ENCODE results near the gene UQCRH.
"Not testable (repeated sequence)": the region's sequence is repeated elsewhere in the genome, so short reads cannot be mapped to it uniquely, and the experiment has no call there.

Gene UQCRH

DNA sequence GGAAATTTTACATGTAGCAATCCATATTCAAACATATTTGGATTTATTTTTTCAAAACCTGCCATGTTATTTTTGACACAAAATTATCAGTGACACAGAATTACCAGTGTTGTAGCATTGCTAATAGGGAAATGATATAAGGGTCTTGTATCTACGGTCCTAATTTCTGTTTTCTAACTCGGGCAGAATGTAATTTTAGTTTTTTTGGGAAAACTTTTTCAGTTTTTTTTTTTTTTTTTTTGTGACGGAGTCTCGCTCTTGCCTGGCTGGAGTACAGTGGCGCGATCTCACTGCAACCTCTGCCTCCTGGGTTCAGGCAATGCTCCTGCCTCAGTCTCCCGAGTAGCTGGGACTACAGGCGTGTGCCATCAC, 2.6 kb downstream of the UQCRH start:
- Histone ChIP-seq H3K9me3 (ENCODE audit: severe bottlenecking) (no peaks in the 10 kb centered on the region), H3K4me3 (ENCODE audit: low read depth, low read length) (no peak overlapping the region), H3K27ac (no peak overlapping the region), H3K36me3 (peaks cover 51% of the 10 kb centered on the region), H3K27me3 (ENCODE audit: insufficient read depth, low read depth, severe bottlenecking) (no peaks in the 10 kb centered on the region)
- DNase-seq: no peak
- TF ChIP-seq, protein P1, sequence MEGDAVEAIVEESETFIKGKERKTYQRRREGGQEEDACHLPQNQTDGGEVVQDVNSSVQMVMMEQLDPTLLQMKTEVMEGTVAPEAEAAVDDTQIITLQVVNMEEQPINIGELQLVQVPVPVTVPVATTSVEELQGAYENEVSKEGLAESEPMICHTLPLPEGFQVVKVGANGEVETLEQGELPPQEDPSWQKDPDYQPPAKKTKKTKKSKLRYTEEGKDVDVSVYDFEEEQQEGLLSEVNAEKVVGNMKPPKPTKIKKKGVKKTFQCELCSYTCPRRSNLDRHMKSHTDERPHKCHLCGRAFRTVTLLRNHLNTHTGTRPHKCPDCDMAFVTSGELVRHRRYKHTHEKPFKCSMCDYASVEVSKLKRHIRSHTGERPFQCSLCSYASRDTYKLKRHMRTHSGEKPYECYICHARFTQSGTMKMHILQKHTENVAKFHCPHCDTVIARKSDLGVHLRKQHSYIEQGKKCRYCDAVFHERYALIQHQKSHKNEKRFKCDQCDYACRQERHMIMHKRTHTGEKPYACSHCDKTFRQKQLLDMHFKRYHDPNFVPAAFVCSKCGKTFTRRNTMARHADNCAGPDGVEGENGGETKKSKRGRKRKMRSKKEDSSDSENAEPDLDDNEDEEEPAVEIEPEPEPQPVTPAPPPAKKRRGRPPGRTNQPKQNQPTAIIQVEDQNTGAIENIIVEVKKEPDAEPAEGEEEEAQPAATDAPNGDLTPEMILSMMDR (IDR thresholded peaks at IDR 0.05; ENCODE audit: low read depth, low read length): no peak

- Histone ChIP-seq H3K27ac (no peak overlapping the region; the same call in 1 of the 2 replicates), H3K36me3 (peaks cover 81% of the 10 kb centered on the region), H3K27me3 (ENCODE audit: insufficient read depth, low read depth, severe bottlenecking) (no peaks in the 10 kb centered on the region), H3K4me3 (ENCODE audit: low read depth, low read length) (no peak overlapping the region), H3K9me3 (ENCODE audit: severe bottlenecking) (no peaks in the 10 kb centered on the region)
- TF ChIP-seq, protein P1 (IDR thresholded peaks at IDR 0.05; ENCODE audit: low read depth, low read length): no peak
- DNase-seq: no peak
Observed at GRCh38 chr1:46309401-46310159, 6.1 kb downstream of the UQCRH start.

DNA sequence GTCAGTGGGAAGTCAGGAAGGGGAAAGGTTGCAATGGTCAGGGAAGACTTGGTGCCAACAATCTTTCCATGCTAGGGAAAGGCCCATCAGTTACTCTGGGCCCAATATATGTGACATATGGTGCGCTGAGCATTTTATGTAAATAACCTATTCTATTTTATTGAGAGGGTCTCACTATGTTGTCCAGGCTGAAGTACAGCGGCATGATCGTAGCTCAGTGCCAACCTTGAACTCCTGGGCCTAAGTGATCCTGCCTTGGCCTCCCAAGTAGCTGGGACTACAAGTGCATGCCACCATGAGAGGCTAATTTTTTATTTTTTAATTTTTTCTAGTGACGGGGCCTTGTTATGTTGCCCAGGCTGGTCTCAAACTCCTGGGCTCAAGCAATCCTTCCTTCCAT, 6.8 kb downstream of the UQCRH start:
- no peak overlapping the region for H3K4me3 ChIP-seq (ENCODE audit: low read depth, low read length)
- DNase-seq: no peak
- no peaks in the 10 kb centered on the region for H3K9me3 ChIP-seq (ENCODE audit: severe bottlenecking)
- H3K27ac ChIP-seq: no peak overlapping the region
- H3K36me3 ChIP-seq: peaks cover 83% of the 10 kb centered on the region
- H3K27me3 ChIP-seq (ENCODE audit: insufficient read depth, low read depth, severe bottlenecking): no peaks in the 10 kb centered on the region
- TF ChIP-seq, protein P1 (IDR thresholded peaks at IDR 0.05; ENCODE audit: low read depth, low read length): no peak

DNA sequence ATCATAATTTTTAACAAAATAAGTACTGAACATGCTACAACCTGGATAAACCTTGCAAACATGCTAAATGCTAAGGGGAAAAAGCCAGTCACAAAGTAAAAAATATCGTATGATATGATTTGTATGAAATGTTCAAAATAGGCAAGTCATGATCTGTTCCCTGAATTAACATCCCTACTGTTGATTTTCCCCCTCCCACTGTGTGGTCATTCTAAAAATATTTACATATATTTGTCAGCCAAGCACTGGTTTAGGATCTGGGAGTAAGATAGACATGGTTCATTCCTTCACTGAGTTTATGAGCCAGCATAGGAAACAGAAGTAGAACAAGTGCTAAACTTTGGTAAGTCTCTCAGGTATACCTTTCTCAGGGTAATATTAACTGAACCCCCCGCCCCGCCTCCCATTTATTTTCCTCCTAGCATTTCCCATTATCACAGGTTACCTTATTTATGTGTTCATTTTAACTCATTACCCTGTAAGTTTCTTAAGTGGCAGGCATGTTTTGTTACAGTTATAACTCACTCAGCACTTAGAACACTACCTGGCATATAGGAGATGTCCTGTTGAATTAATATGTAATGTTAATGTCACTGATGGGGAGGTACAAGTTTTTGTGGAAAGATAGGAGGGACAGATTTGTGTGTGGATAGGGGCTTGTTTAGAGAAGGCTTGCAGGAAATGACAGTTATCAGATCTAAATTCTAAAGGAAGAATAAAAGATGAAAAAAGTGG, 12.3 kb downstream of the UQCRH start:
- no peak overlapping the region for H3K4me3 ChIP-seq (ENCODE audit: low read depth, low read length)
- H3K9me3 ChIP-seq (ENCODE audit: severe bottlenecking): no peaks in the 10 kb centered on the region
- TF ChIP-seq, protein P1 (IDR thresholded peaks at IDR 0.05; ENCODE audit: low read depth, low read length): no peak
- H3K36me3 ChIP-seq: peaks cover 62% of the 10 kb centered on the region
- no peak for DNase-seq
- no peaks in the 10 kb centered on the region for H3K27me3 ChIP-seq (ENCODE audit: insufficient read depth, low read depth, severe bottlenecking)
- no peak overlapping the region for H3K27ac ChIP-seq

GRCh38 chr1:46317323-46317722, 13.8 kb downstream of the UQCRH start:
- H3K27ac ChIP-seq: no peak overlapping the region
- H3K4me3 ChIP-seq (ENCODE audit: low read depth, low read length): no peak overlapping the region
- H3K36me3 ChIP-seq: peaks cover 48% of the 10 kb centered on the region
- no peaks in the 10 kb centered on the region for H3K9me3 ChIP-seq (ENCODE audit: severe bottlenecking)
- TF ChIP-seq, protein P1 (IDR thresholded peaks at IDR 0.05; ENCODE audit: low read depth, low read length): no peak
- H3K27me3 ChIP-seq (ENCODE audit: insufficient read depth, low read depth, severe bottlenecking): no peaks in the 10 kb centered on the region
- DNase-seq: no peak

DNA sequence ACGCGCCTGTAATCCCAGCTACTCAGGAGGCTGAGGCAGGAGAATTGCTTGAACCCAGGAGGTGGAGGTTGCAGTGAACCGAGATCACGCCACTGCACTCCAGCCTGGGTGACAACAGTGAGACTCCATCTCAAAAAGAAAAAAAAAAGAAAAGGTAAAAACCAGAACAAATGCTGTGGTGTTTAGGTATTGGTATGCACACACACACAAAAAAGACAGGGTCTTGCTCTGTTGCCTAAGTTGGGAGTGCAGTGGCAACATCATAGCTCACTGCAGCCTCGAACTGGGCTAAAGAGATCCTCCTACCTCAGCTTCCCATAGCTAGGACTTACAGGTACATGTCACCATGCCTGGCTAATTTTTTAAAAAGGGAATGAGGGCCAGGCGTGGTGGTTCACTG, 15.8 kb downstream of the UQCRH start:
- DNase-seq; H3K9me3 ChIP-seq (ENCODE audit: severe bottlenecking); H3K4me3 ChIP-seq (ENCODE audit: low read depth, low read length); H3K27me3 ChIP-seq (ENCODE audit: insufficient read depth, low read depth, severe bottlenecking): not testable (repeated sequence)
- peak overlapping the region; percentile 64 for H3K27ac ChIP-seq
- H3K36me3 ChIP-seq: peaks cover 29% of the 10 kb centered on the region

GRCh38 chr1:46319960-46320914, 16.7 kb downstream of the UQCRH start:
- not testable (repeated sequence) for H3K27me3 ChIP-seq (ENCODE audit: insufficient read depth, low read depth, severe bottlenecking); H3K9me3 ChIP-seq (ENCODE audit: severe bottlenecking)
- Histone ChIP-seq H3K27ac (peak overlapping the region; percentile 64), H3K4me3 (ENCODE audit: low read depth, low read length) (peak overlapping the region; percentile 14), H3K36me3 (peaks cover 21% of the 10 kb centered on the region)
- peak; percentile 45 for DNase-seq

DNA sequence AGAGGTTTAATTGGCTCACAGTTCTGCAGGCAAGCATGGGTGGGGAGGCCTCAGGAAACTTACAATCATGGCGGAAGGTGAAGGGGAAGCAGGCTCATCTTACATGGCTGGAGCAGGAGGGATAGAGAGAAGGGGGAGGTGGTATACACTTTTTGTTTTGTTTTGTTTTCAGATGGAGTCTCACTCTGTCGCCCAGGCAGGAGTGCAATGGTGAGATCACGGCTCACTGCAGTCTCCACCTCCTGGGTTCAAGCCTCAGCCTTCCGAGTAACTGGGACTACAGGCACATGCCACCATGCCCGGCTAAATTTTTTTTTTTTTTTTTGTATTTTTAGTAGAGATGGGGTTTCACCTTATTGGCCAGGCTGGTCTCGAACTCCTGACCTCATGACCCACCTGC, 18.7 kb downstream of the UQCRH start:
- H3K36me3 ChIP-seq; H3K9me3 ChIP-seq (ENCODE audit: severe bottlenecking); DNase-seq; H3K27ac ChIP-seq; H3K4me3 ChIP-seq (ENCODE audit: low read depth, low read length); H3K27me3 ChIP-seq (ENCODE audit: insufficient read depth, low read depth, severe bottlenecking): not testable (repeated sequence)
